ENCODE results near the gene THSD7A.
"Not testable (repeated sequence)": the region's sequence is repeated elsewhere in the genome, so short reads cannot be mapped to it uniquely, and the experiment has no call there.

The THSD7A gene

GRCh38 chr7:11443934-11444333 lies 388.1 kb downstream of the THSD7A start:
- not testable (repeated sequence) for DNase-seq

- DNase-seq, result no peak
Observed at GRCh38 chr7:11437994-11438393, 394.0 kb downstream of the THSD7A start.

- DNase-seq, result no peak
Observed at GRCh38 chr7:11436773-11437524, 395.0 kb downstream of the THSD7A start.

GRCh38 chr7:11436316-11436715 lies 395.7 kb downstream of the THSD7A start:
- DNase-seq, result no peak

GRCh38 chr7:11434366-11434765 lies 397.6 kb downstream of the THSD7A start:
- no peak for DNase-seq

GRCh38 chr7:11430841-11431240 lies 401.2 kb downstream of the THSD7A start:
- DNase-seq, result no peak

GRCh38 chr7:11430112-11430511 lies 401.9 kb downstream of the THSD7A start:
- DNase-seq, result no peak

- no peak for DNase-seq
Observed at GRCh38 chr7:11428877-11429581, 403.0 kb downstream of the THSD7A start.

GRCh38 chr7:11427686-11428273 lies 404.2 kb downstream of the THSD7A start:
- DNase-seq, result no peak

- no peak for DNase-seq
Observed at GRCh38 chr7:11424006-11424405, 408.0 kb downstream of the THSD7A start.

GRCh38 chr7:11420049-11420448 lies 411.9 kb downstream of the THSD7A start:
- no peak for DNase-seq

GRCh38 chr7:11416641-11417458 lies 415.1 kb downstream of the THSD7A start:
- no peak for DNase-seq

- no peak for DNase-seq
Observed at GRCh38 chr7:11415101-11415500, 416.9 kb downstream of the THSD7A start.

- no peak for DNase-seq
Observed at GRCh38 chr7:11413901-11414300, 418.1 kb downstream of the THSD7A start.

- DNase-seq, result no peak
Observed at GRCh38 chr7:11412036-11412435, 420.0 kb downstream of the THSD7A start.

GRCh38 chr7:11410656-11411644 lies 421.0 kb downstream of the THSD7A start:
- no peak for DNase-seq

- DNase-seq, result no peak
Observed at GRCh38 chr7:11404355-11404754, 427.6 kb downstream of the THSD7A start.

GRCh38 chr7:11403781-11404180 lies 428.2 kb downstream of the THSD7A start:
- DNase-seq, result no peak

- no peak for DNase-seq
Observed at GRCh38 chr7:11394438-11394837, 437.6 kb downstream of the THSD7A start.

- no peak for DNase-seq
Observed at GRCh38 chr7:11379641-11380040, 452.4 kb downstream of the THSD7A start.

- DNase-seq, result no peak
Observed at GRCh38 chr7:11376529-11376928, 455.5 kb downstream of the THSD7A start.

GRCh38 chr7:11374629-11375028 lies 457.4 kb downstream of the THSD7A start:
- no peak for DNase-seq

Data from activated gamma-delta T cell (primary cell).